GM15510 (cell line): ENCODE measurements around the gene LDLRAP1.

ENCODE experiments used
- POLR2A ChIP-seq: IDR thresholded peaks from 3 replicates; pipeline ENCODE4 v1.6.1; 2011; ENCODE audit warnings: borderline replicate concordance; ENCODE audit not compliant: insufficient read length; ENCODE audit errors: extremely low read depth

LDLRAP1 gene

GRCh38 chr1:25561421-25562100 lies 18.2 kb downstream of the LDLRAP1 start:
- TF ChIP-seq POLR2A: no peak

- no peak for TF ChIP-seq POLR2A
These were observed 18.9 kb downstream of the LDLRAP1 start for GRCh38 chr1:25562101-25562927.

DNA sequence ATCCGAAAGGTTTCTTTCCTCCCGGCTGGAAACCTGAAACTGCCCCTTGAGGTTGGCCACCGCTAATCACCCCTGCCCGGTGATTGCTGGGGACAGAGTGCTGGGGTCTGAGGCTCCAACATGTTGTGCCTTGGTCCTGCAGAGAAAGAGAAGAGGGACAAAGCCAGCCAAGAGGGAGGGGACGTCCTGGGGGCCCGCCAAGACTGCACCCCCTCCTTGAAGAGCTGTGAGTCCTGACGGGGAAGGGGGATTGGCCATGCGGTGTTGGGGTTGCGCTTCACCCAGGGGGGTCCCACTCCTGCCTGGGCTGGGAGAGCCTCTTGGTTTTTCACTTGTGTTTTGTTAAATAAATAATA lies 19.5 kb downstream of the LDLRAP1 start:
- TF ChIP-seq POLR2A: no peak

GRCh38 chr1:25563330-25564215 lies 20.2 kb downstream of the LDLRAP1 start:
- TF ChIP-seq POLR2A: no peak

DNA sequence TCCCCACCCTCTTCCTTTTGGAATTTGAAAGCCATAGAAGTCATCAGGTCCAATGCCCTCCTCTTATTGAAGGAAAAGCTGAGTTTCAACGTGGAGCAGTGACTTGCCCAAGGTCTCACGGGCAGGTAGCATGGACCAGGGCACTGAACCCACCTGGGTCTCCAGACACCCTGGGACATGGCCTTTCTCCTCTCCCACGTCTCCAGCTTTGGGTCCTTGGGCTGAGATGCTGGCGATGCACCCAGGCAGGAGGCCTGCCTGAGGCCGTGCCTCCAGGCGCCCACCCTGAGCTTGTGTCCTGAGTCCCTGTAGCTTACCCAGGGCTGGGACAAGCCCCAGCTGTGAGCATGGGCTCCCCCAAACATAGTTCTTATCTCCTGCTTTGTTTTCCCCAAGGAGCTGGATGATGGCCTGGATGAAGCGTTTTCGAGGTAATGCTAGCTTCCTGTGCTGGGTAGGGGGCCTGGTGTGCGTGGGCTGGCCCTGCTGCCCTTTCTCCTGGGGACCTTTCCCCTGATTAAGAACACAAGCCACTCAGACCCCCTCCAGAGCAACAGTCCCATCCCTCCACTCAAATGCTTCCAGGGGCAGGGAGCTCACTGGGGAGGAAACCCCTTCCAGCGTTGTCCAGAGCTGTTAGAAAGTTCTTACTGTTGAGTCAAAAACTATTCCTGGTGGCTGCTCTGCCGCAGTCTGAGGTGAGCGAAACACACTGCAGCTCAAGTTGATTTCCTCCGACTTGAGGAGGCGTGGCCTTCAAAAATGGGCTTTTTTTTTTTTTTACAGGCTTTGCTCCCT lies 21.6 kb downstream of the LDLRAP1 start:
- TF ChIP-seq POLR2A: no peak

DNA sequence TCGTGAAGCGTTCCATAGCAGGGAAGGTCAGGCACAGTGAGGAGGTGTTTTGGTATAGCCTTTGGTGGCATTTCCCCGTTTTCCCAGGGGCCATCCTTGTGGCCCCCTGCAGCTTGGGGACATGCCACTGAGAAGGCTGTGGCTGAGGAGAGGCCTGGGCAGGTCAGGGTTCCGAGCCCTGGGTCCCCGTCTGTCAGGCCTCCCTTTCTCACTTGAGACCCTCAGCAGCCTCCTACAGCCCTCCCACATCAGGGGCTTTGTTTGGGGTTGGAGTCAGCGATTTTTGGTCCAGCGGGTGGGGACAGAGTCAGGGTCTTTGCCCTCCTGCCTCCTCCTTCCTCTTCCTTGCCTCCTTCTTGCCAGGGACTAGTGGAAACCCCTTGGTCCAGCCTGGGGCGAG lies 22.2 kb downstream of the LDLRAP1 start:
- no peak for TF ChIP-seq POLR2A

DNA sequence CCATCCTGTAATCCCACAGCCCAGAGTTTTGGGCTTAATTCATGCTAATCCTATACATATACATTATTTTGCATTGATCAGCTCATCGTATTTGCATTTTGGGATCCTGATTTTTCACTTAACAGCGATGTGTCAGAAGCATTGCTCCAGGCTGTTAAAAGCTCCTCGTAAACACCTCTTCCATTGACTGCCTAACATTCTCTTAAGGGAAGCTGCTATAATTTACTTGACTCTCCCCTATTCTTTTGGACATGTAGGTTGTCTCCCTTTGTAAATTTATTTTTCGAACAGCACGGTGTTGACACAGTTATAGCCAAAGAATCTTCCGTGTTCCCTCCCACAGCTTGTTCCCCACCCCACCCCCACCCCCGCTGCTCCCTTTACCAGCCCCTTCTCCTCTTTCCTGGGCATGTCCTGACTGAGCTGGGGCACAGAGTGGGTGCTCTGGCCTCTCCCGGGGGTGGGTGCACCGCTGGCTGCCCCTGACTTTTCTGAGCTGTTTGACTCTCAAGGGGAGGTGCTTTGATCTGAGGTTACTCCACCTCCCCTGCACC lies 22.8 kb downstream of the LDLRAP1 start:
- TF ChIP-seq POLR2A: no peak

GRCh38 chr1:25566730-25567341 lies 23.4 kb downstream of the LDLRAP1 start:
- no peak for TF ChIP-seq POLR2A

DNA sequence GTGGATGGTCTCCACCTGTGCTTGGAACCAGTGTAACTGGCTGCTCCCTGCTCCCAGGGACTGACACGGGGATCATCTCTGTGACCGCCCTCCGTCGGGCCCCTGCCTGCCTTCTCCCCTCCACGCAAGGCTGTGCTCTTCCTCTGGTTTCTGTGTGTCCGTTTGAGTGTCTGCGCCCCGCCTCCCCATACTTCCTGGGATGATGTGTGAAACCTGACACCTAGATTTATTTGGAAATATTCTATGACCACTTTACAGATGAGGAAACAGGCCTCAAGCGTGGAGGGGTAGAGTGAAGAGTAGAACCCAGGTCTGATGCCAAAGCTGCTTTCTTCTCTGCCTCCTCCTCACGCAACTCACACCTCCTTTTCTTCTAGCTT lies 24.3 kb downstream of the LDLRAP1 start:
- no peak for TF ChIP-seq POLR2A

DNA sequence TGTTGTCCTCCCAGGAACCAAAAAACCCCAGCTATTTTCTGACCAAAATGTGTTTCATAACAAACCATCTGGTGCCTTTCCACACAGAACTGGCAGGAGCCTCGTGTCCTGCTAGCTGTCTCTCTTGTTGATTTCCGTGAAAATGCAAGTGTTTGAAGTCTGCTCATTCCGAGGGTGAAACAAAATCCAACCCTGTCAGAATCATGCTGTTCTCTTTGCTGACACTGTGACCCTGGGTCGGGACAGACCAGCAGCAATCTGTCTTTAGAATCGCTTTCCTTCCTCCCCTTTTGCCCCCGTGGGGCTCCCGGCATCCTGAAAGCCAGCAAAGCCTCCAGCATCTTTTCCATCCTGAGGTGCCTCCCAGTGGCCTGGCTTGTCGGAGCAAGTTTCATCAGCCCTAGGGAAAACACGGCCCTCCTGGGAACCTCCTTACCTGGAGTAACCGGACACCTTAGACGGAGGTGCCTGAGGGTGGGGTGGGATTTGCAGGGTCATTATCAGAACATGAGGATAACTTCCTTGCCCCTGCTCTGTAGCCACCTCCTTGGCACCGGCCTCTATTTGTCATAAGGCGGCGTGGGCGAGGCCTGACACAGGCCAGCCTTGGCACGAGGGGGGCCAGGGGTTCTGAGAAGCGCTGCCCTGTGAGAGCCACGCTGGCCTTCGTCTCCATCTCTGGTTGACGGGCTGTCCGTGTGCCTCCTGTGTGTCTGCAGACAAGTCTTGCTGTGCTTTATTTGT lies 24.9 kb downstream of the LDLRAP1 start:
- TF ChIP-seq POLR2A: no peak

DNA sequence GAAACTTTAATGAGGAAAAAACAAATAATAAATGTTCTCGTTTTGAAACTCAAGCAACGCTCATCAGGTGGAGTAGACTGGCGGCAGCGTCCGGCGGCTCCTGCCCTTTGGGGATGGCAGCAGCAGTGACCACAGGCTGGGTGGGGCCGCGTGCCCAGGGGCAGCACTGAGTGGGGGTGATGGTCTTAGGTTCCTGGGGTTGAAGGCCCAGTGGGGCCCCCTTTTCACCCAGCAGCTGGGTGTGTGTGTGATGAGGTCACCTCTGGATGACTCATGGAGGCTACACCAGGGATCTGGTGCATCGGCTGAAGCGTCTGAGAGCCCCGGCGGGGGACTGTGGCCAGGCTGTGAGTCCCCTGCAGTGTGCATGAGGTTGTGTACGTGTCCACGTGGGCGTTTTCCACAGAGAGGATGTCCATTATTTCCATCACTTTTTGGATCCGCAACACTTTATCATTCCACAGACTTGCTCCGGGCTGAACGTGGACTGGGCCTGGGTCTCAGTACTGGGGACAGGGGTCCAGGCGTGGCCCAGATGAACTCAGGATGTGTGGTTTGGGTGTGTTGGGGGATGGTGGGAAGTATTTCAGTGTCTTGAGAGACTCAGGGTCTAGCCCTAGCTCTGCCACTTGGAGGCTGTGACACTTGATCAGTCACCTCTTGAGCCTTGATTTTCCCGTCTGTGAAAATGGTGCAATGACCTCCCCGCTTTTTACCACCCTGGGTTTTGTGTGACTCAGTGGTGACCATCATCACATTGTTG lies 25.6 kb downstream of the LDLRAP1 start:
- TF ChIP-seq POLR2A: no peak

DNA sequence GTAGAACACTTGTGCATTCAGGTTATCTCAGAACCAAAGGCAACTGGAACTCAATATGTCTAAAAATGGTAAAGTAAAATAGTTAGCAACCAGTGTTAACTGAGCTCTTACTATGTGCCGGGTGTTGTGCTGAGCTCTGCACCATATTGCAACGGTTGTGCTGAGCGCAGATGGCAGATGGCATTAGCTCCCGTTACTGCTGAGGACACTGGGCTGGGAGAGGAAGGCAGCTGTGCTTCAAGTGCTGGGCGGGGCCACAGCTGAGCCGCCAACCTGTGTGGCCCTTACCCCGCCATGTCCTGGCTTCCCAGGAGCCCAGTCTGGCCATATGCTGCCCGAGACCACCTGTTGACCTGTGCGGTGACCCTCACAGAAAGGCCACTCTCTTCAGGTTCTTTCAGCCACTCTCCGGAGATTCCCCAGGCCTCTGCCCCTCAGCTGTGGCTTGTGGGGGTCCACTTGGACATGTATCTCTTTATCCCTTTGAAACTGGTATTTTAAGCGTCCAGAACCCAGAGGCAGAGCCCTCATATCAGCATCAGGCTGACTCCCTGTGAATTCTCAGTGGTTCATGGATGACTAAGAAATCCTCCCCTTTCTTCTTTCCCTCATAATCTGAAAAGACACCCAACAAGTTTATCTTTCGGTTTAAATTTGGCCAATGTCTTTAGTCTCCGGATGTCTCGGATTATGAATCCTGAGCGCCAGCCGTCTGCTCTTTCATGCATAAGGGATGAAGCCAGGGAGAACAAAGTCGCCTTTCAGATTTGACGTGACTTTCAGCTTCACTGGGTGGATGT lies 26.4 kb downstream of the LDLRAP1 start:
- no peak for TF ChIP-seq POLR2A
